K562 (cell line): ENCODE measurements around the gene GLMP. TPM values are rescaled to one million over a fixed set of nuclear protein-coding genes. Genes with fewer than 3 reads are reported as not detected.

Experiments used
- ATAC-seq: fragments of 200-7000 bp; cut with Tn5 transposase; 3 replicates; pipeline ENCODE4 v1.9.1; 2020; ENCODE audit warnings: moderate library complexity
- BruUV-seq: library from RNA; stranded (reverse); fragments of 400-500 nt; replicated peaks from 2 replicates; lab custom pipeline; 2021; lab: Mats Ljungman, UMichigan
- CTCF ChIA-PET: fragments of 300-600 bp; formaldehyde crosslinking; extraction: SDS; loops from one replicate; lab custom pipeline; 2021; ENCODE audit warnings: low intra/inter-chr PET ratio; lab: Yijun Ruan, JAX
- POLR2A ChIA-PET: fragments of 300-600, 350-650 bp; sonication (Branson Sonifier 250); formaldehyde crosslinking; extraction: SDS; loops from one replicate; lab custom pipeline; 2021; ENCODE audit warnings: antibody characterized with exemption, inconsistent platforms; lab: Yijun Ruan, JAX
- DNase-seq, 4 experiments: peaks; one replicate each; pipeline versions ENCODE4 v3.0.0 to v3.0.0-alpha.2; 2011 to 2018; ENCODE audit warnings: low spot score in 3 of 4, mixed read lengths in 3 of 4; ENCODE audit errors: extremely low read depth in 1 of 4
- FAIRE-seq: peaks from 2 replicates; lab custom pipeline; 2011; peaks lifted over from hg19 to GRCh38; lab: Jason Lieb, UNC
- H2AFZ ChIP-seq: 2 replicates; pipeline ENCODE4 v1.6.0; 2011; ENCODE audit warnings: low read depth, low read length, control low read depth, inconsistent platforms
- H3K27ac ChIP-seq: fragments of 200-600 bp; 3 replicates; pipeline ENCODE4 v1.8.0; 2011; ENCODE audit warnings: low read depth, mild to moderate bottlenecking, control low read depth, inconsistent platforms, low read length, moderate library complexity, mixed read lengths; ENCODE audit errors: extremely low read depth
- H3K27me3 ChIP-seq, 2 experiments: fragments of 300-600 bp in 1 of 2; 2 replicates in 1 of 2; 3 replicates in 1 of 2; pipeline versions ENCODE4 v1.6.0 to v1.8.0; 2011; ENCODE audit warnings: inconsistent platforms in 2 of 2, low read length in 2 of 2, mild to moderate bottlenecking in 1 of 2, mixed read lengths in 1 of 2, moderate library complexity in 1 of 2; ENCODE audit not compliant: control insufficient read depth in 2 of 2, insufficient read depth in 2 of 2
- H3K36me3 ChIP-seq: fragments of 300-600 bp; 3 replicates; pipeline ENCODE4 v1.8.0; 2011; ENCODE audit warnings: mild to moderate bottlenecking, low read length, inconsistent platforms; ENCODE audit not compliant: control insufficient read depth, insufficient read depth
- H3K4me1 ChIP-seq, 2 experiments: fragments of 200-600 bp in 1 of 2; replicated peaks in 1 of 2; 2 replicates in 1 of 2; 3 replicates in 1 of 2; pipeline versions ENCODE4 v1.5.1 to v1.8.0; 2011; ENCODE audit warnings: inconsistent platforms in 2 of 2, low read length in 2 of 2, mild to moderate bottlenecking in 1 of 2, mixed read lengths in 1 of 2, moderate library complexity in 1 of 2; ENCODE audit not compliant: control insufficient read depth in 2 of 2, insufficient read depth in 2 of 2
- H3K4me2 ChIP-seq: 2 replicates; pipeline ENCODE4 v1.6.1; 2011; ENCODE audit warnings: low read length, control low read depth, inconsistent platforms, mixed read lengths; ENCODE audit not compliant: insufficient read depth
- H3K4me3 ChIP-seq: fragments of 200-600 bp; sonication (generic), shearing (Covaris generic); 2 replicates; pipeline ENCODE4 v1.5.1; 2016; ENCODE audit warnings: control low read depth, inconsistent platforms
- H3K79me2 ChIP-seq: fragments of 200-600 bp; 3 replicates; pipeline ENCODE4 v1.8.0; 2011; ENCODE audit warnings: low read length, inconsistent platforms; ENCODE audit not compliant: control insufficient read depth, insufficient read depth
- H3K9ac ChIP-seq, 2 experiments: 2 replicates each; pipeline versions ENCODE4 v1.6.0 to v1.6.1; 2011; ENCODE audit warnings: low read depth in 2 of 2, low read length in 2 of 2, control low read depth in 1 of 2, inconsistent platforms in 1 of 2, mild to moderate bottlenecking in 1 of 2, mixed read lengths in 1 of 2; ENCODE audit not compliant: insufficient read depth in 1 of 2
- H3K9me1 ChIP-seq: one replicate; pipeline ENCODE4 v1.6.0; 2011; ENCODE audit warnings: inconsistent platforms, mild to moderate bottlenecking, low read length, moderate library complexity; ENCODE audit not compliant: control insufficient read depth, insufficient read depth
- H3K9me3 ChIP-seq: replicated peaks from 2 replicates; pipeline ENCODE4 v1.5.1; 2011; ENCODE audit warnings: low read depth, low read length, inconsistent platforms; ENCODE audit not compliant: control insufficient read depth, insufficient read depth
- H4K20me1 ChIP-seq: replicated peaks from 2 replicates; pipeline ENCODE4 v1.6.1; 2011; ENCODE audit warnings: low read length, inconsistent platforms, mixed read lengths; ENCODE audit not compliant: control insufficient read depth, insufficient read depth
- POLR2G ChIP-seq: fragments of 200-400 bp; formaldehyde crosslinking; IDR thresholded peaks from 2 replicates; pipeline ENCODE4 v1.6.1; 2017; ENCODE audit warnings: low read depth, mild to moderate bottlenecking, antibody characterized with exemption, low read length, moderate library complexity
- ZNF318 ChIP-seq, 2 experiments: fragments of 450-650 bp; IDR thresholded peaks; 2 replicates each; pipeline ENCODE4 v1.6.1; 2016; ENCODE audit warnings: mild to moderate bottlenecking in 2 of 2, borderline replicate concordance in 1 of 2, low read depth in 1 of 2, moderate library complexity in 1 of 2
- WGBS: fragments of 100-300 bp; shearing (Covaris generic); methylation state at CpG from one replicate; pipeline ENCODE4 v1.1.6; 2016; ENCODE audit warnings: low coverage, mixed read lengths; ENCODE audit not compliant: insufficient coverage; ENCODE audit errors: missing lambda C conversion rate; 5-methylcytosine and 5-hydroxymethylcytosine counted together
- in situ Hi-C: fragments of 300-500 bp; cut with MboI; formaldehyde crosslinking; loops from 4 replicates; pipeline ENCODE4 v1.15.0; 2018; ENCODE audit warnings: inconsistent platforms, mixed read lengths
- intact Hi-C: fragments of 100-400 bp; cut with micrococcal nuclease; formaldehyde crosslinking; loops from 2 replicates; pipeline ENCODE4 v1.14.2; 2022
- polyA plus RNA-seq, 8 experiments: library from polyadenylated mRNA; depleted of rRNA in 4 of 8; stranded (reverse) in 5 of 8; unstranded in 3 of 8; fragments of >200 nt; fragmentation: Nextera tagmentation in 2 of 8; fragmentation: Illumina TruSeq in 1 of 8; extraction: Ambion mirVana in 2 of 8; extraction: Trizol in 1 of 8; gene quantifications; 2 replicates each; pipeline versions ENCODE4 v1.2.1 to v1.2.3, GENCODE V29; 2011 to 2014; ENCODE audit warnings: inconsistent platforms in 1 of 8, missing spikeins in 1 of 8
- total RNA-seq, 7 experiments: library from RNA; depleted of rRNA in 6 of 7; stranded (reverse); fragments of >200 nt in 6 of 7; fragmentation: Illumina TruSeq in 2 of 7; extraction: Trizol in 2 of 7; gene quantifications; 2 replicates each; pipeline versions ENCODE4 v1.2.1 to v1.2.3, GENCODE V29; 2011 to 2021; ENCODE audit warnings: low replicate concordance in 1 of 7

GLMP gene
- total and polyA plus RNA-seq, 9 of the 15 experiments (the other 6 are each of a cell fraction or from before 2014, with no cell fraction given): 8.3 to 28.2 (median 22.4) TPM

- 81% methylated on average over 15 of the region's 17 CpGs for WGBS
- Histone ChIP-seq H3K9ac (peak overlapping the region in 1 of 2 experiments; percentile 58; a peak in 1 of 4 replicates), H3K9me1 (peaks cover 3% of the 10 kb centered on the region), H3K27ac (no peak overlapping the region), H3K4me1 (peaks cover 0 to 55% of the 10 kb centered on the region in 2 experiments; a peak in 3 of 5 replicates), H3K79me2 (no peaks in the 10 kb centered on the region), H3K4me2 (no peak overlapping the region), H3K27me3 (no peaks in the 10 kb centered on the region), H2AFZ (no peak overlapping the region), H4K20me1 (no peaks in the 10 kb centered on the region; the same call in 1 of the 2 replicates), H3K9me3 (no peaks in the 10 kb centered on the region), H3K4me3 (no peak overlapping the region), H3K36me3 (peaks cover 11% of the 10 kb centered on the region; the same call in 1 of the 3 replicates)
- no TSS peak for BruUV-seq
- ATAC-seq: no peak
- in situ Hi-C loops (no loop called here), intact Hi-C loops (no loop called here)
- DNase-seq: no peak
- TF ChIP-seq POLR2G: peak; percentile 51
- no peak for TF ChIP-seq ZNF318 (IDR thresholded peaks at IDR 0.05; ENCODE audit: borderline replicate concordance in 1 of 2, low read depth in 1 of 2)
- FAIRE-seq: no peak
- POLR2A ChIA-PET: interaction anchor here (0.6 to 1.0 kb wide), 4 partner anchors 10 to 147 kb away, joined by 3 to 4 read pairs (median 3); no protein-coding TSS in a partner anchor
- CTCF ChIA-PET: no interaction called here
Measured at GRCh38 chr1:156244712-156245111, 50.8 kb downstream of the GLMP start.
